K562 (cell line): ENCODE data around the gene MYO10. TPM values are rescaled to one million over a fixed set of nuclear protein-coding genes. Genes with fewer than 3 reads are reported as not detected.
A peak's percentile ranks its signal among the peaks of the same experiment; 100 is the strongest.

ENCODE experiments used
- KLF13 ChIP-seq: fragments of 450-650 bp; IDR thresholded peaks from 2 replicates; pipeline ENCODE4 v1.6.1; 2016; ENCODE audit warnings: missing genetic modification characterization, low read depth, mild to moderate bottlenecking, missing compliant biosample characterization, moderate library complexity, borderline replicate concordance
- NCOA2 ChIP-seq, 2 experiments: fragments of 450-650 bp; IDR thresholded peaks; 2 replicates each; pipeline ENCODE4 v1.6.1; 2018; ENCODE audit warnings: mild to moderate bottlenecking in 2 of 2, moderate library complexity in 1 of 2; ENCODE audit not compliant: partially characterized antibody in 2 of 2
- NR2C1 ChIP-seq, 2 experiments: fragments of 450-650 bp; IDR thresholded peaks; 2 replicates each; pipeline ENCODE4 v1.6.1; 2017; ENCODE audit warnings: mild to moderate bottlenecking in 2 of 2, antibody characterized with exemption in 1 of 2, inconsistent platforms in 1 of 2, missing compliant biosample characterization in 1 of 2, missing genetic modification characterization in 1 of 2
- SIN3B ChIP-seq: fragments of 450-650 bp; IDR thresholded peaks from 2 replicates; pipeline ENCODE4 v1.6.1; 2017; ENCODE audit warnings: low read depth, mild to moderate bottlenecking, moderate library complexity
- SMC3 ChIP-seq: conservative IDR thresholded peaks from 2 replicates; pipeline ENCODE4 v1.6.1; 2011; ENCODE audit warnings: low read depth, low read length, improper control_type of control experiment; ENCODE audit not compliant: insufficient read depth
- ZNF263 ChIP-seq: sonication (generic); formaldehyde crosslinking; IDR thresholded peaks from 2 replicates; pipeline ENCODE4 v1.8.0; 2022; ENCODE audit warnings: mild to moderate bottlenecking, missing genetic modification reagents, borderline replicate concordance
- polyA plus RNA-seq, 8 experiments: library from polyadenylated mRNA; depleted of rRNA in 4 of 8; stranded (reverse) in 5 of 8; unstranded in 3 of 8; fragments of >200 nt; fragmentation: Nextera tagmentation in 2 of 8; fragmentation: Illumina TruSeq in 1 of 8; extraction: Ambion mirVana in 2 of 8; extraction: Trizol in 1 of 8; gene quantifications; 2 replicates each; pipeline versions ENCODE4 v1.2.1 to v1.2.3, GENCODE V29; 2011 to 2014; ENCODE audit warnings: inconsistent platforms in 1 of 8, missing spikeins in 1 of 8
- total RNA-seq, 7 experiments: library from RNA; depleted of rRNA in 6 of 7; stranded (reverse); fragments of >200 nt in 6 of 7; fragmentation: Illumina TruSeq in 2 of 7; extraction: Trizol in 2 of 7; gene quantifications; 2 replicates each; pipeline versions ENCODE4 v1.2.1 to v1.2.3, GENCODE V29; 2011 to 2021; ENCODE audit warnings: low replicate concordance in 1 of 7
- TF ChIP-seq, protein P1 (sequence below), 3 experiments: IDR thresholded peaks in 2 of 3; conservative IDR thresholded peaks in 1 of 3; 2 replicates each; pipeline ENCODE4 v1.5.1; 2011 to 2012; ENCODE audit warnings: low read length in 3 of 3, mild to moderate bottlenecking in 3 of 3, control low read depth in 2 of 3, improper control_type of control experiment in 1 of 3, inconsistent platforms in 1 of 3, low read depth in 1 of 3, mixed read lengths in 1 of 3, moderate library complexity in 1 of 3; ENCODE audit not compliant: insufficient read depth in 2 of 3
- TF ChIP-seq, protein P2 (sequence below): IDR thresholded peaks from 2 replicates; pipeline ENCODE4 v1.6.1; 2011; ENCODE audit warnings: borderline replicate concordance, low read depth, mild to moderate bottlenecking, moderate library complexity, low read length; ENCODE audit not compliant: insufficient read depth, poor library complexity, severe bottlenecking
- TF ChIP-seq, protein P3 (sequence below): sonication (generic); formaldehyde crosslinking; IDR thresholded peaks from 2 replicates; pipeline ENCODE4 v1.9.0; 2022; ENCODE audit warnings: mild to moderate bottlenecking, missing genetic modification reagents

Gene MYO10
- total and polyA plus RNA-seq, 9 of the 15 experiments (the other 6 are each of a cell fraction or from before 2014, with no cell fraction given), result 0.04 to 0.24 TPM; not detected in 7

DNA sequence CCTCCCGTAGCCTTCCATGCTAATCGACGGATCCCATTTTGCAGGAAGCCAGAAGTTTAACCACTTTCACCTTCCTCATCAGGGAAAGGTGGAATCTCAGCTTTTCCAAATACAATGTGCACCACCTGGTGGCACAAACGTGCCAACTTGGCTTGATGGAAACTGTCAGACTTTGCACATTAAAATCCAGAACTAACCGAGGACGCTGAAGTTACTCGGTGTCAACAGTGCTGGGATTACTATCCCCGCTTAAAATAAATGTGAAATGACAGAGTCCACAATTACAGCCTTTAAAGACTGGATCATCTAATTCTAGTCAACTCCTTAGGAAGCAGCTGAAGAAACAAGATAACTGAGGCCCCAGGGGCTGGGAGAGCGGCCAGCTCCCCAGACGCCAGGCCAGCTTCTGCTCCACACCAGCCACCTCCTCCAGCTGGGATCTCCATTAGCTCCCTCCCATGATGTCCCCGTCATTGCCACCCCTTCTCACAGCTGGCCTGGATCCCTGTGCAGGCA, 269.1 kb downstream of the MYO10 start (continued):
- TF ChIP-seq SIN3B (no peak), NR2C1 (IDR thresholded peaks at IDR 0.05) (no peak), NR2C1 (tag; IDR thresholded peaks at IDR 0.05) (no peak), KLF13 (tag) (no peak), ZNF263 (CRISPR knock-in tag) (no peak), SMC3 (0 out of 2 replicates have a peak, but pooled peaks have one; percentile 15), NCOA2 (IDR thresholded peaks at IDR 0.05; ENCODE audit: partially characterized antibody in 2 of 2) (no peak)
- TF ChIP-seq, protein P1, sequence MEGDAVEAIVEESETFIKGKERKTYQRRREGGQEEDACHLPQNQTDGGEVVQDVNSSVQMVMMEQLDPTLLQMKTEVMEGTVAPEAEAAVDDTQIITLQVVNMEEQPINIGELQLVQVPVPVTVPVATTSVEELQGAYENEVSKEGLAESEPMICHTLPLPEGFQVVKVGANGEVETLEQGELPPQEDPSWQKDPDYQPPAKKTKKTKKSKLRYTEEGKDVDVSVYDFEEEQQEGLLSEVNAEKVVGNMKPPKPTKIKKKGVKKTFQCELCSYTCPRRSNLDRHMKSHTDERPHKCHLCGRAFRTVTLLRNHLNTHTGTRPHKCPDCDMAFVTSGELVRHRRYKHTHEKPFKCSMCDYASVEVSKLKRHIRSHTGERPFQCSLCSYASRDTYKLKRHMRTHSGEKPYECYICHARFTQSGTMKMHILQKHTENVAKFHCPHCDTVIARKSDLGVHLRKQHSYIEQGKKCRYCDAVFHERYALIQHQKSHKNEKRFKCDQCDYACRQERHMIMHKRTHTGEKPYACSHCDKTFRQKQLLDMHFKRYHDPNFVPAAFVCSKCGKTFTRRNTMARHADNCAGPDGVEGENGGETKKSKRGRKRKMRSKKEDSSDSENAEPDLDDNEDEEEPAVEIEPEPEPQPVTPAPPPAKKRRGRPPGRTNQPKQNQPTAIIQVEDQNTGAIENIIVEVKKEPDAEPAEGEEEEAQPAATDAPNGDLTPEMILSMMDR (IDR thresholded peaks at IDR 0.05 in 2 of 3, conservative IDR thresholded peaks at IDR 0.05 in 1 of 3; ENCODE audit: insufficient read depth in 2 of 3, low read depth in 1 of 3, low read length in 3 of 3), result peak in 1 of 3 experiments; percentile 34; a peak in 1 of 6 replicates
- TF ChIP-seq, protein P2, sequence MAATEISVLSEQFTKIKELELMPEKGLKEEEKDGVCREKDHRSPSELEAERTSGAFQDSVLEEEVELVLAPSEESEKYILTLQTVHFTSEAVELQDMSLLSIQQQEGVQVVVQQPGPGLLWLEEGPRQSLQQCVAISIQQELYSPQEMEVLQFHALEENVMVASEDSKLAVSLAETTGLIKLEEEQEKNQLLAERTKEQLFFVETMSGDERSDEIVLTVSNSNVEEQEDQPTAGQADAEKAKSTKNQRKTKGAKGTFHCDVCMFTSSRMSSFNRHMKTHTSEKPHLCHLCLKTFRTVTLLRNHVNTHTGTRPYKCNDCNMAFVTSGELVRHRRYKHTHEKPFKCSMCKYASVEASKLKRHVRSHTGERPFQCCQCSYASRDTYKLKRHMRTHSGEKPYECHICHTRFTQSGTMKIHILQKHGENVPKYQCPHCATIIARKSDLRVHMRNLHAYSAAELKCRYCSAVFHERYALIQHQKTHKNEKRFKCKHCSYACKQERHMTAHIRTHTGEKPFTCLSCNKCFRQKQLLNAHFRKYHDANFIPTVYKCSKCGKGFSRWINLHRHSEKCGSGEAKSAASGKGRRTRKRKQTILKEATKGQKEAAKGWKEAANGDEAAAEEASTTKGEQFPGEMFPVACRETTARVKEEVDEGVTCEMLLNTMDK, result peak; percentile 8
- TF ChIP-seq, protein P3, sequence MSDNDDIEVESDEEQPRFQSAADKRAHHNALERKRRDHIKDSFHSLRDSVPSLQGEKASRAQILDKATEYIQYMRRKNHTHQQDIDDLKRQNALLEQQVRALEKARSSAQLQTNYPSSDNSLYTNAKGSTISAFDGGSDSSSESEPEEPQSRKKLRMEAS, result no peak
